HG03342 (cell line): ENCODE data around the gene ROBO3.

Experiments
- ATAC-seq: cut with Tn5 transposase; IDR thresholded peaks from one replicate; pipeline ENCODE4 v1.9.1; 2021; ENCODE audit warnings: mild to moderate bottlenecking, moderate library complexity; ENCODE audit not compliant: unreplicated experiment

ROBO3 gene

GRCh38 chr11:124875943-124876817 lies 10.9 kb downstream of the ROBO3 start:
- peak; percentile 89 for ATAC-seq

DNA sequence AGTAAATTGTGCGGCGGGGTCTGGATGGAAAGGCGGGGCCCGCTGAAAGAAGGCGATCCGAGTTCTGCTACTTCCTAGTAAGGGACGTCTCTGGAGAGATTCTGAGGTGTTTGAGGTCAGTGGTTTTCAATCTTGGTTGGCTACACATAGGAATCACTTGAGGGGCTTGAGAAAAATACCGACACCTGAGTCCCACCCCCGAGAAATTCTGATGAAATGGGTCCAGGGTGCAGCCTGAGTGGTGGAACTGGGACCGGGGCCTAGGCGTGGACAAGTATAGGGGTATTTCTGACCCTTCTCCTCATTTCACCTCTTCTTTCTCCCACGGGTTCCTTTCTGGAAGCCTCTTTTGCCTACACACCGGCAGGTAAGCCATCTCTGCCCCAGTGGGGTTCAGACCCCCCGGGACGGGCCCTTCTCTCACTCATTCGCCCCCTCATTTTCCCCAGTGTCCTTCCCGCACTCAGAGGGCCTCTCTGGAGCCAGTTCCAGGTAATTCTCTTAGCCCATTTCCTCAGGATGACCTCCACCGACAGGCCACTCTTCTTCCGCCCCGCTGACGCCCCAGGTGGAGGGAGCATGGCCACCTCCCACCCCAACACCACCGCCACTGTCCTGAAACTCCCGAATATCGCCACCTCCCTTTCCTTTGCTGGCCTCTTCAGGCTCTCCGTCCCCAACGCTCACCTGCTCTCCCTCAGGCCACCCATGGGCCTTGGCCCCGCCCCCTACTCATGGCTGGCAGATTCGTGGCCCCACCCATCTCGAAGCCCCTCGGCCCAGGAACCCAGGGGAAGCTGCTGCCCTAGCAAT lies 11.8 kb downstream of the ROBO3 start:
- no peak for ATAC-seq

GRCh38 chr11:124877631-124877909 lies 12.3 kb downstream of the ROBO3 start:
- no peak for ATAC-seq

DNA sequence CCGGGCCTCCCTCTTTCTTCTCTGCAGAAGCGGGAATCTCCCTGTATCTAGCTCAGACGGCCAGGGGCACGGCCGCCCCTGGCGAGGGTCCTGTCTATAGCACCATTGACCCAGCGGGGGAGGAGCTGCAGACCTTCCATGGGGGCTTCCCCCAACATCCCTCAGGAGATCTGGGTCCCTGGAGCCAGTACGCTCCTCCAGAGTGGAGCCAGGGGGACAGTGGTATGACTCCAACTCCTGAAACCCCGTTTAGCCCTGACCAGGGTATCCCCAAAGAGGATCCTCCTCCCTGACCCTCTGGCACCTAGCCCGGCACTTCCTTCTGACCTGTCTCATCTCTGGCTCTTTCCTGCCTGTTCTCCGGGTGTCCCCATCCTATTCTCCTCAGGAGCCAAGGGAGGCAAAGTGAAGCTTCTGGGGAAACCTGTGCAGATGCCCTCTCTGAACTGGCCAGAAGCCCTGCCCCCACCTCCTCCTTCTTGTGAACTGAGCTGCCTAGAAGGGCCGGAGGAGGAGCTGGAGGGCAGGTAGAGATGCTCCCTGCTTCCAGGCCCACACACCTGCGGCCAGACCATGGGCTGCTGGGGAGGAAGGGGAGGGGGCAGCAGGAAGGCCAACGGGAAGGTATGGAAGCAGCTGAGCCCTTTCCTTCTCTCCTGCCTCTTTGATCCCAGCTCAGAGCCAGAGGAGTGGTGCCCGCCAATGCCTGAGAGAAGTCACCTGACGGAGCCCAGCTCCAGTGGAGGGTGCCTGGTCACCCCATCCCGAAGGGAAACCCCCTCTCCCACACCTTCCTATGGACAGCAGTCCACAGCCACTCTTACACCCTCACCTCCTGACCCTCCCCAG lies 12.9 kb downstream of the ROBO3 start:
- no peak for ATAC-seq

- no peak for ATAC-seq
These were observed 13.7 kb downstream of the ROBO3 start for GRCh38 chr11:124878759-124879492.

GRCh38 chr11:124879493-124880289 lies 14.5 kb downstream of the ROBO3 start:
- ATAC-seq = no peak

DNA sequence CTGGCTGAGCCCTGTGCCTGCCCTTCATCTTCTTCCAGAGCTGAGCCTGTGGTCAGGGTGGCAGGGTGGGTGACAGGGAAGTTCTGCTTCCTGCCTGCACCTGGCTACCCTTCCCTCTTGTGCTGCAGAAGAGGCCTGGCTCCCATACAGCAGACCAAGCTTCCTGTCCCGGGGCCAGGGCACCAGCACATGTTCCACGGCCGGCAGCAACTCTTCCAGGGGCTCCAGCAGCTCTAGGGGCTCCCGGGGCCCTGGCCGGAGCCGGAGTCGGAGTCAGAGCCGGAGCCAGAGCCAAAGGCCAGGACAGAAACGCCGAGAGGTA lies 15.0 kb downstream of the ROBO3 start:
- no peak for ATAC-seq

DNA sequence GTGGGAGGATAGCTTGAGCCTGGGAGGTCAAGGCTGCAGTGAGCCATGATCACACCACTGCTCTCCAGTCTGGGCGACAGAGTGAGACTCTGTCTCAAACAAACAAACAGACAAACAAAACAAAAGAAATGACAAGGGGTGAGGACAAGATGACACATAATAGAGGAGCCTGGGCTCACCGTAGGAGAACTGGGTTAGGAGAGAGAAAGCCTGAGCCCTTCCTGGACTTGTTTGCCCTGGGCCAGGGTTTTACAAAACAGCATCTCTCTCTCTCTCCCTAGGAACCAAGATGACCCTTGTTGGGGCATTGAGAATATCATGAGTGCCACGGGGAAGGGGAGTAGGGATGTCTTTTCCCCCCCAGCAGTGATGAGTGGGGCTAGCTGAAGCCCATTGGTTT lies 15.7 kb downstream of the ROBO3 start:
- no peak for ATAC-seq

DNA sequence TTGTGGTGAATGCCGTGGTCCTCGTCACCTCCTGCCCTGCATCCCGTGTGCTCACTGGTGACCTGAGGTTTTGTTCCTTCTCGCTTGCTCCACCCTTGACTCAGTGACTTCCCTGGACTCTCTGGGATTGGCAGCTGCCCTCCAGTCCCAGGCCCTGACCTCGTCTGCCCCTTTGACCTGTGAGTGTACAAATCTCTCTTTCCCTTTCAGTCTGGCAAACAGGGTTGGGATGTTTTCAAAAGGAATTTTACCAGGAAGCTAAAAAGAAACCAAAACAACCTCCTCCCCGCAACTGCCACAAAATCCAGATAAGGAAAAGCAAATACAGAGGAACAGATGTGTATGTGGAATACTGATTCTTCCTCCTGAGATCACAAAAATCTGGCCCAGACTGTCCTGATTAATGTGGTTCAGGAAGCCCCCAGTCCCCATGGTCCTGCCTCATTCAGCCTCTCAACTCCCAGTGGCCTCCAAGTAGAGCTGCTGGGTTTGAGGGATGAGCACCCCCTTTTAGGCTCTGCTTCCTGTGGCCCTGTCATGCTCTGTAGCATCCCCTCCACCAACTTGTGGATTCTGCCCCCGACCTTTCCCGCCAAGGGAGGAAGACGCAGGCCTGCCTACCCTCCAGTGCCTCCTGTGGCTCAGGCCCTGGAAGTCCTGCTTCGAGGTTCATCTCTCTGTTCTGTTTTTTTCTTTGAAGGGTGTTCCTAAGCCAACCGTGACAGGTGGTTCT lies 17.3 kb downstream of the ROBO3 start:
- no peak for ATAC-seq

DNA sequence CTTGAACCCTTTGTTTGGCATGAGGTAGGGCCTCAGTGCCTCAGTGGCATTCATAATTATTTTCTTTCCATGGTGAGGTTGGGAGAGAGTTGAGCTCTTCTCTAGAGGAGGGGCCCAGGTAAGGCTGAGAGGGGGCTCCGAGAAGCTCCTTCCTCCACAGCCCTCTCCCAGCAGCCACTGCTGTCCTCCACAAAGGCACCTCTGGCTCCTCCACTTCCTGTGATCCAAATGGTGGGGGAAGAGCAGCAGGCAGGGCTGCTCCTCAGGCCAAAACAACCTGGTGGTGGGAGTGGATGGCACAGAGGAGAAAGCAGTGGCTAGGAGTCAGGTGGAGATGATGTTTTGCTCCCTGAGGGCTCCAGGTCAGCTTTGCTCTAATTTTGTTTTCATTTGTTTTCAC lies 19.1 kb downstream of the ROBO3 start:
- ATAC-seq = no peak

DNA sequence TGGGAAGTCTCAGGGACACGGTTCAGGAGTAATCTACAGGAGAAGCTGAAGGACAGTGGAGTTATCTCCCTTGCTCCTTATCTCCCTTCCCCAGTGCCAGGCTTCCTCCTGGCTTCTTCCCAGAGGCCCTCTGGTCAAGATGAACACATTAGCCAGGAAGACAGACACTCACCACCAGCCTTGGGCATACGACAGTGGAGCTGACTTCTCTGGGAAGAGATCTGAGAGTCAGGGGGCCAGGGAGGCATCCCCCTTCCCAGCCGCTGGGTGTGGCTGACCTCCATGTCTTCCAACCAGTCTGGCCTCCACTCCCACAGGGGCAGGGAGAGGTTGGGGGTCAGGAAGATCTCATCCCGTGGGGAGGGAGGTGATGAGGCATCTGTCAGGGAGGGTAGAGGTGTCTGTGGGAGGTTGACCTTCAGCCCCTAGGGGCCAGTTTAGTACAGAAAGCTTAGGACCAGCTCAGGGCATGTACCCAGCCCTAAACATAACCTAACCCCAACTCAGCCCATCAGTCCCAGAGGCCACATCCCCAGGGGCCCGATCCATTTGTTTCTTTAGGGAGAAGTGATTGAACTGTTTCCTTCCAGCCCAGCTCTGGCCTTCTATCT lies 19.7 kb downstream of the ROBO3 start:
- no peak for ATAC-seq

GRCh38 chr11:124886476-124886875 lies 21.2 kb downstream of the ROBO3 start:
- ATAC-seq = no peak

- ATAC-seq = no peak
These were observed 21.9 kb downstream of the ROBO3 start for GRCh38 chr11:124886978-124887666.

- ATAC-seq = no peak
These were observed 22.4 kb downstream of the ROBO3 start for GRCh38 chr11:124887667-124888013.

GRCh38 chr11:124889191-124890091 lies 24.2 kb downstream of the ROBO3 start:
- ATAC-seq = no peak

GRCh38 chr11:124890151-124890550 lies 24.9 kb downstream of the ROBO3 start:
- ATAC-seq = no peak

GRCh38 chr11:124890683-124891372 lies 25.6 kb downstream of the ROBO3 start:
- ATAC-seq = no peak
